GM19043 (cell line): Measurements from ENCODE around the gene PTPRN2.
A peak's percentile ranks its signal among the peaks of the same experiment; 100 is the strongest.
"Not testable (repeated sequence)": the region's sequence is repeated elsewhere in the genome, so short reads cannot be mapped to it uniquely, and the experiment has no call there.

Source experiments
- ATAC-seq: cut with Tn5 transposase; IDR thresholded peaks from one replicate; pipeline ENCODE4 v1.9.1; 2021; ENCODE audit warnings: low read depth; ENCODE audit not compliant: unreplicated experiment

The PTPRN2 gene

DNA sequence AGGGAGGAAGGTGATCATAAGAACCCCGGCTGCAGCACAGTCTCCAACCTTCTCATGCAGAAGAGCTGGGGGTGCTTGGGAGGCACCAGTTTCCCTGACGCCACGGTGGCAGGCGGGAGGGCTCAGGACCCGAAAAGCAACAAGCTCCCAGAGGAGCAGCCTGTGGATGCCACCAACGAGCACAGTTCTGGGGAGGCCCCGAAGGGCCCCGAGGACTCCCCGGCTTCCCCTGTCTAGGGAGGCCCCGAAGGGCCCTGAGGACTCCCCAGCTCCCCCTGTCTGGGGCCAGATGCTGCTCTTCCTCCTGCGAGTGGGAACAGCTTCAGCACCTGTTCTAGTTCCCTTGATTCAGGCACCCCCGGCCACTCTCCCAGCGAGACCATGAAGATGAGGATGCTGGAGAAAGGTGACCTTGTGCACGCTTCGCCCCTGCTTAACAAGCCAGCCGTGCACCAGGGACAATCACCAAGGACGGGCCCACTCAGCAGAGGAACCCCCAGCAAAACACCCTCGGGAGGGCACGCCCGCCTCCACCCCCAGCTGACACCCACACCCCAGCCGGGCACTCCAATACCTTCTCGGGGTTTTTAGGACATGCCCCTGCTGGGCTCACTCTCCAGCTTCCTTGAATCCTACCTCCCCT, 112.5 kb downstream of the PTPRN2 start:
- no peak for ATAC-seq

GRCh38 chr7:158474488-158474887, 113.1 kb downstream of the PTPRN2 start:
- no peak for ATAC-seq

GRCh38 chr7:158473946-158474345, 113.7 kb downstream of the PTPRN2 start:
- ATAC-seq, result no peak

GRCh38 chr7:158473221-158473620, 114.4 kb downstream of the PTPRN2 start:
- peak; percentile 95 for ATAC-seq

DNA sequence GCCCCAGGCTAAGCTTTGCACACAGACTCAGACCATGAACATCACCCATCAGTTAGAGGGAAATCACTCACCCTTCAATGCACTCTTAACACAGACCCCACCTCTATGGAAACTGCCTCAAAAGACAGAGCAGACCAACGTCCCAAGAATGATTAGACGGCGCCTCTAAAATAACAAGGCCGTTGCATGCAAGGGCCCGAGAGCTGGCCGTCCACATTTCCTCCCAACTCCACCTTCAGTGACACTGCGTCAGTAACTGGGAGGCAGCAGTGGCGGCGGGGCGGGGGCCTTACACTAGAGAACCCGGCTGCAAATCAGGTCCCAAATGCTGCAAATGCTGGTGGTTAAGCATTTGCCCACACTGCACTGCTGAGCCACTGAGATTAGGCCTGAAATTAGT, 115.0 kb downstream of the PTPRN2 start:
- no peak for ATAC-seq

DNA sequence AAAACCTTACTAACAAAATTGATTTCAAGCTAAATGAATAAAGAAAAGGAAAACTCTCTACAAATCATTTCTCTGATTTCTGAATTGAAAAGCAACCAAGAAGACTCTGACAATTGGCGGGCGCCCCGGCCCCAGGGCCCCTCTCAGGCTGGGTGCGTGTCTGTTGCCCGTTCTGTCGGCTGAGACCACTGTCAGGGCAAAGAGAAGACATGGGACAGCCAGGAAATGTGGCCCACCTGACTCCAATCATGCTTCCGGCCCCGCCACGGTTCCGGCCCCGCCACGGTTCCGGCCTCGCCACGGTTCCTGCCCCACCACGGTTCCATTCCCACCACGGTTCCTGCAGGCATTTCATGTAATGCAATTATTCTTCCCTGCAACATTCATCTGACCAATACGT, 115.9 kb downstream of the PTPRN2 start:
- ATAC-seq, result no peak

- ATAC-seq, result no peak
Measured at GRCh38 chr7:158470336-158470735, 117.3 kb downstream of the PTPRN2 start.

GRCh38 chr7:158469396-158470051, 118.1 kb downstream of the PTPRN2 start:
- no peak for ATAC-seq

- no peak for ATAC-seq
Measured at GRCh38 chr7:158468700-158469296, 118.8 kb downstream of the PTPRN2 start.

GRCh38 chr7:158468181-158468580, 119.4 kb downstream of the PTPRN2 start:
- no peak for ATAC-seq

DNA sequence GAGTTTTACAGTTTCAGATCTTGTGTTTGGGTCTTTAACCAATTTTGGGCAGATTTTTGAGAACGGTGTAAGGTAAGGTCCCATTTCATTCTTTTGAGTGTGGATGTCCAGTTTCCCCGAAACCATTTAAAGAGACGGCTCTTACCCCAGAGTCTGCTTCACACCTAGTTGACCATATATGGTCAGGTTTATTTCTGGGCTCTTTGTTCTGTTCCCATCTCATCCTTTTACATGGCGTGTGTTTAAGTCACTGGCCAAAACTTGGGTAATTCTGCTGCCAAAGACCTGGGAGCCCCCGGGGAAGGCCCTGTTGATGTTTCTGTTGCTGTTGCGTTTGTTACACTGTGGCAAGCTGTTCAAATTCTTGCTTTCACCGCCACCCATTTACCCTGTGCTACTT, 120.1 kb downstream of the PTPRN2 start:
- ATAC-seq, result no peak

DNA sequence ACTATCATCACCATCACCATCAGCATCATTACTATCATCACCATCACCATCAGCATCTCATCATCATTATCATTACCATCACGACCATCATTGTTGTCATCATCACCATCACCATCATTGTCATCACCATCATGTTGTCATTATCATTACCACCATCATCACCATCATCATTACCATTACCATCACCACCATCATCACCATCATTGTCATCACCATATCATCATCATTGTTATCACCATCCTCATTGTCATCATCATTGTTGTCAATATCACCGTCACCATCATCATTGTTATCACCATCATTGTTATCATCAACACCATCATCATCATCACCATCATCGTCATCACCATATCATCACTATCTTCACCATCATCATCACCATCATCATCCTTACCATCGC, 124.3 kb downstream of the PTPRN2 start:
- ATAC-seq, result no peak

DNA sequence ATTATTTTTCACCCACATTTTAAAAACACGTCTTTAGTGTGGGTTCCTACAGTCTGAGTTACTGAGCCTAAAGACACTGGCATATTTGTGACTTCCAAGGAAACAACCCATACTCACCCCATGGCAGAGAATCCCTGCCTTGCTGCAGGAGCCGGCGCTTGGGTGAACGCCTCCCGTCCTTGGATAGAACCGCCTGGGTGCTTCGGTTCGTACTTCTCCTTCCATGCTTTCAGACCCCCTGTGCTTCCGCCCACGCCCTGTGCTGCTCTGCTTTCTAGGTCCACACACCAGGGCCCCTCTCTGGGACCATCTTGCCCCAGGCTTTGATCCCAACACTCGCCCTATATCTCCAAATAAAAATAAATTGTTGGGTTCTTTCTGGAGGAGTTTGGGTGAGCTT, 125.8 kb downstream of the PTPRN2 start:
- no peak for ATAC-seq

DNA sequence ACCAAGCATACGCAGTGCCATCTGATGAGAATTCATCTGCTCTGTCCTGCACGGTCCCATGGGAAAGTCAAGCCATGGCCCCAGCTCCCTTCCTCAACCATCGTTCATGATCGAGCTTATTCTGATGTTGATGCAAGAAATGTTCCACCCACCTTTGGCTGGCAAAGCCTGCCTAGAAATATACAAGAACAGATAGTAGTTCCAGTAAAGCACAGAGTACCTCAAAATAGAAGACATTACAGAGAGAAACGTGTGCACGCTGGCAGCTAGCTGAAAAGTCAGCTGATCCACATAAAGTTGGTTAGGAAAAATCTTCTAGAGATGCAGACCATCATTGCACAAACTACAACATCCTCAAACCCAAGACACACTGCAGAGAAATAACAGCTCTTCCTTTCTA, 127.0 kb downstream of the PTPRN2 start:
- ATAC-seq, result no peak

GRCh38 chr7:158458716-158459282, 128.8 kb downstream of the PTPRN2 start:
- ATAC-seq, result no peak

- no peak for ATAC-seq
Measured at GRCh38 chr7:158458096-158458495, 129.5 kb downstream of the PTPRN2 start.

- not testable (repeated sequence) for ATAC-seq
Measured at GRCh38 chr7:158457586-158457985, 130.0 kb downstream of the PTPRN2 start.

GRCh38 chr7:158454631-158455030, 133.0 kb downstream of the PTPRN2 start:
- no peak for ATAC-seq

GRCh38 chr7:158453663-158454062, 134.0 kb downstream of the PTPRN2 start:
- ATAC-seq, result no peak

DNA sequence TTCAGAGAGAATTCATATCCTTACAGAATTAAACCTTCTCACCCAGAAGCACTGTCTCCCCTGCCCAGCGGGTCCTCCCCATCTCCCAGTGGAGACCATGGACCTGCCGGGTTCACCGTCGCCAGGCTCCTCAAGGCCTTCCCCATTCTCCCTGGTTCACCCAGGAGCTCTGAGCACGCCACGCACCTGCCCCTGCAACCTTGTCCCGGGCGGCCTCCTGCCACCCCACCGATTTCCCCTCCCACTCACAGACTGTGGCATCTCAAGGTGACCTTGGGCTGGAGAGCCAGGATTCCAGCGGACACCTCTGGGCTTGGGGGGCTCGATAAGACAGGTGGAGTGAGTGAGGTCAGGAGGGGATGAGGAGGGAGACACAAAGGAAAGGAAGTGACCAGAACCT, 135.3 kb downstream of the PTPRN2 start:
- no peak for ATAC-seq

GRCh38 chr7:158450476-158451124, 137.0 kb downstream of the PTPRN2 start:
- no peak for ATAC-seq
